ENCODE results near the gene VEGFB. TPM values are rescaled to one million over a fixed set of nuclear protein-coding genes. Genes with fewer than 3 reads are reported as not detected.
"Not testable (repeated sequence)": the region's sequence is repeated elsewhere in the genome, so short reads cannot be mapped to it uniquely, and the experiment has no call there.

The VEGFB gene
- total and polyA plus RNA-seq, 7 donors = 23.4 to 117 (median 94.9) TPM

GRCh38 chr11:64245797-64246620, 11.6 kb downstream of the VEGFB start:
- no peaks in the 10 kb centered on the region for H3K27me3 ChIP-seq
- WGBS, 2 donors = 1% methylated on average over 46 of the region's 46 CpGs
- peak overlapping the region; percentile 53 to 64 (median 56) for H3K4me3 ChIP-seq
- H3K9me3 ChIP-seq = no peaks in the 10 kb centered on the region
- intact Hi-C loops (cut with DNase I) = loop anchor here (5.0 kb wide), 1 partner anchor 56 kb away; the partner anchor contains the start of gene CATSPERZ
- peak overlapping the region; percentile 83 to 96 (median 90) for H3K27ac ChIP-seq
- peaks cover 0 to 9% (median 4%) of the 10 kb centered on the region in 4 donors for H3K36me3 ChIP-seq
- H3K4me1 ChIP-seq = peaks cover 0 to 66% (median 43%) of the 10 kb centered on the region in 4 donors
- peak in 2 of 4 donors; percentile 33 to 59 for TF ChIP-seq POLR2AphosphoS5 (IDR thresholded peaks at IDR 0.05)
- TF ChIP-seq EP300 (IDR thresholded peaks at IDR 0.05) = no peak
- peak; percentile 86 for DNase-seq

- DNase-seq, H3K9me3 ChIP-seq, H3K36me3 ChIP-seq, H3K27me3 ChIP-seq: not testable (repeated sequence)
- H3K4me1 ChIP-seq = peaks cover 0 to 67% (median 44%) of the 10 kb centered on the region in 4 donors
- WGBS, 2 donors = 1 to 2% methylated on average over 43 of the region's 43 CpGs
- intact Hi-C loops (cut with DNase I) = loop anchor here (5.0 kb wide), 1 partner anchor 56 kb away; the partner anchor contains the start of gene CATSPERZ
- peak overlapping the region; percentile 53 to 64 (median 56) for H3K4me3 ChIP-seq
- H3K27ac ChIP-seq = peak overlapping the region; percentile 83 to 96 (median 92)
Measured at GRCh38 chr11:64246621-64246870, 12.2 kb downstream of the VEGFB start.

GRCh38 chr11:64246871-64247728, 12.7 kb downstream of the VEGFB start, which contains the start of gene PPP1R14B:
TSS of gene PPP1R14B (minus strand) at chr11:64246943. CDS start at chr11:64246673, 270 bp downstream.
- Histone ChIP-seq H3K27me3 (no peaks in the 10 kb centered on the region), H3K27ac (peak within 1 kb of the TSS; percentile 83 to 96 (median 92)), H3K4me1 (peaks cover 0 to 67% (median 46%) of the 10 kb centered on the region in 4 donors), H3K4me3 (peak within 1 kb of the TSS; percentile 53 to 64 (median 56)), H3K9me3 (no peaks in the 10 kb centered on the region), H3K36me3 (peaks cover 0 to 9% (median 4%) of the 10 kb centered on the region in 4 donors)
- intact Hi-C loops (cut with DNase I) = loop anchor here (5.0 kb wide), 1 partner anchor 55 kb away; the partner anchor contains the start of gene CATSPERZ
- peak; percentile 93 for DNase-seq
- 1% methylated on average over 74 of the region's 74 CpGs for WGBS, 2 donors
- TF ChIP-seq POLR2A (IDR thresholded peaks at IDR 0.05) = peak in 1 of 2 donors; percentile 32
- TF ChIP-seq POLR2AphosphoS5 (IDR thresholded peaks at IDR 0.05) = peak in 3 of 4 donors; percentile 40 to 65 (median 61)
- peak in 1 of 4 experiments; percentile 4 for TF ChIP-seq CTCF (IDR thresholded peaks at IDR 0.05)
- TF ChIP-seq EP300 (IDR thresholded peaks at IDR 0.05) = no peak

- H3K27me3 ChIP-seq = no peaks in the 10 kb centered on the region
- 31 to 53% methylated on average over 31 of the region's 31 CpGs for WGBS, 2 donors
- TF ChIP-seq EP300 (IDR thresholded peaks at IDR 0.05) = no peak
- TF ChIP-seq POLR2AphosphoS5 (IDR thresholded peaks at IDR 0.05) = no peak
- no peak for TF ChIP-seq POLR2A (IDR thresholded peaks at IDR 0.05)
- no peak for TF ChIP-seq CTCF (IDR thresholded peaks at IDR 0.05)
- intact Hi-C loops (cut with DNase I) = loop anchor here (5.0 kb wide), 1 partner anchor 54 kb away; the partner anchor contains the start of gene CATSPERZ
- H3K27ac ChIP-seq = peak overlapping the region; percentile 83 to 94 (median 89)
- DNase-seq = no peak
- peaks cover 0 to 9% (median 4%) of the 10 kb centered on the region in 4 donors for H3K36me3 ChIP-seq
- peaks cover 0 to 67% (median 46%) of the 10 kb centered on the region in 4 donors for H3K4me1 ChIP-seq
- peak overlapping the region; percentile 52 to 64 (median 56) for H3K4me3 ChIP-seq
- no peaks in the 10 kb centered on the region for H3K9me3 ChIP-seq
Measured at GRCh38 chr11:64247729-64248531, 13.5 kb downstream of the VEGFB start.

- no peak for TF ChIP-seq POLR2A (IDR thresholded peaks at IDR 0.05)
- no peak for TF ChIP-seq EP300 (IDR thresholded peaks at IDR 0.05)
- no peak for TF ChIP-seq POLR2AphosphoS5 (IDR thresholded peaks at IDR 0.05)
- no peak for TF ChIP-seq CTCF (IDR thresholded peaks at IDR 0.05)
- Histone ChIP-seq H3K36me3 (peaks cover 0 to 7% (median 2%) of the 10 kb centered on the region in 4 donors), H3K27me3 (no peaks in the 10 kb centered on the region), H3K27ac (no peak overlapping the region), H3K4me1 (peaks cover 0 to 69% (median 46%) of the 10 kb centered on the region in 4 donors), H3K4me3 (no peak overlapping the region), H3K9me3 (no peaks in the 10 kb centered on the region)
- no peak for DNase-seq
- intact Hi-C loops (cut with DNase I) = loop anchor here (5.0 kb wide), 1 partner anchor 54 kb away; the partner anchor contains the start of gene CATSPERZ
- 76 to 87% methylated on average over 7 of the region's 7 CpGs for WGBS, 2 donors
Measured at GRCh38 chr11:64248578-64248977, 14.2 kb downstream of the VEGFB start.

All from sigmoid colon (tissue), 7 donors.